BE2C (cell line): ENCODE data around the gene GPD2.

ENCODE experiments used
- DNase-seq: peaks from one replicate; pipeline ENCODE4 v3.0.0-alpha.2; 2020
- H3K27me3 ChIP-seq: fragments of 250-450 bp; sonication (Bioruptor Pico); 2 replicates; pipeline ENCODE4 v1.5.1; 2020; ENCODE audit warnings: mild to moderate bottlenecking
- H3K36me3 ChIP-seq: fragments of 250-450 bp; sonication (Bioruptor Pico); 2 replicates; pipeline ENCODE4 v1.5.1; 2020; ENCODE audit warnings: mild to moderate bottlenecking
- H3K4me1 ChIP-seq: fragments of 250-450 bp; sonication (Bioruptor Pico); 2 replicates; pipeline ENCODE4 v1.5.1; 2020
- H3K4me3 ChIP-seq: 2 replicates; pipeline ENCODE4 v1.5.1; 2011; ENCODE audit warnings: low read depth, low read length
- H3K9me3 ChIP-seq: fragments of 250-450 bp; sonication (Bioruptor Pico); 2 replicates; pipeline ENCODE4 v1.5.1; 2020
- CTCF ChIP-seq: IDR thresholded peaks from 2 replicates; pipeline ENCODE4 v1.5.1; 2012; ENCODE audit warnings: mild to moderate bottlenecking, low read depth, low read length

The GPD2 gene

DNA sequence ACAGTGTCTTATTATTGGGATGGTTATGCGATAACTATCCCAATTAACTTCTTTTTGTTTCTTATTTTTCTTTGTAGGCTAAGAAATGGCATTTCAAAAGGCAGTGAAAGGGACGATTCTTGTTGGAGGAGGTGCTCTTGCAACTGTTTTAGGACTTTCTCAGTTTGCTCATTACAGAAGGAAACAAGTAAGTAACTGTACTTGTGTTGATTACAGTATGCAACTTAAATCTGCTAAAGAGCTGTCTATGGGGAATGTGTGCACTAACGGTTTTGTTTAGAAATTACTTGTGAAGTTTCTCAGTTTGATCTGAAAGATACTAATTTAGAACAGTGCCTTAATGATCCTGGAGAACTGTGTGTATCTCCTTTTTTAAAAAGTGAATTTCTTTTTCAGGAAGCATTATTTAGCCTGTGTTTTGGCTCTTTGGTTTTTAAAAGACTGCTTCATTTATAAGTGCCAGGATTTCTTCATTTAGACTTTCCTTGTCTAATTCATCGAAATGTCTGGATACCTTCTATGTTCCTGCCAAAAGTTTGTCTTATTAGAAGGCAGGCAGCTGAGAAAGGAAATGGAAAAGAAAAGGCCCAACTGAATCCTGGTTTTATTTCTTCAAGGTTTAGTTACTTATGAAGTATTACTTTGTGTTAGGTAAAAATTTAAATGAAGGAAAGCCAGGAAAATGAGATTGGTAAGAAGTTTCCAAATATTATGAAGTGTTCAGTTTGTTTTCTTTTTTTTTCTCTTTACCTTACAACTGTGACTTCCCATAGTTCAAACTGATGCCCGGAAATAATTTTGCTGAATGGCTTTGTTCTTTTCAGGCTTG lies 40.1 kb downstream of the GPD2 start:
- Histone ChIP-seq H3K4me1 (peaks cover 3% of the 10 kb centered on the region; the same call in 1 of the 2 replicates), H3K9me3 (no peaks in the 10 kb centered on the region), H3K36me3 (no peaks in the 10 kb centered on the region), H3K4me3 (no peak overlapping the region), H3K27me3 (no peaks in the 10 kb centered on the region)
- DNase-seq, result no peak
- TF ChIP-seq CTCF, result no peak

GRCh38 chr2:156476850-156477206 lies 40.6 kb downstream of the GPD2 start:
- no peak for TF ChIP-seq CTCF
- H3K27me3 ChIP-seq, result no peaks in the 10 kb centered on the region
- DNase-seq, result no peak
- no peaks in the 10 kb centered on the region for H3K36me3 ChIP-seq
- H3K9me3 ChIP-seq, result no peaks in the 10 kb centered on the region
- H3K4me3 ChIP-seq, result no peak overlapping the region
- H3K4me1 ChIP-seq, result no peaks in the 10 kb centered on the region

DNA sequence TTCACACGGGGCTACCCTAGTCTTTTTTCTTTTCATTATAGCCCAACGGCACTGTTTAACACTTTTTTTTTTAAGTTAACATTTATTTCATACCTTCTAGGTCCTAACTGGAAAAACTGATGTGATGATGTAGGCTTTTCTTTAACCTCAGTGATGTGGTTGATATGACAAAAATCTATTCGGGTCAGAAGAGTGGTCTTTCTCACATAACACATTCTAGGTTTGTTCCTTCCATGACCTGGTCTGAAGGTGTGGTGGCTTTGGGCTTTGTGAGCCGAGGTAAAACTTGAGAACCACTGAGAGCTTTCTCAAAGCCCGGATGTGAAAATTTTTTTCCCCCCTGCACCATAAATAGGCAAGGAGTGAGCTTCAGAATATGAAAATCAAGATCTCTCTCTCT lies 44.2 kb downstream of the GPD2 start:
- Histone ChIP-seq H3K36me3 (no peaks in the 10 kb centered on the region), H3K9me3 (no peaks in the 10 kb centered on the region), H3K4me1 (no peaks in the 10 kb centered on the region), H3K4me3 (no peak overlapping the region), H3K27me3 (no peaks in the 10 kb centered on the region)
- no peak for TF ChIP-seq CTCF
- no peak for DNase-seq

DNA sequence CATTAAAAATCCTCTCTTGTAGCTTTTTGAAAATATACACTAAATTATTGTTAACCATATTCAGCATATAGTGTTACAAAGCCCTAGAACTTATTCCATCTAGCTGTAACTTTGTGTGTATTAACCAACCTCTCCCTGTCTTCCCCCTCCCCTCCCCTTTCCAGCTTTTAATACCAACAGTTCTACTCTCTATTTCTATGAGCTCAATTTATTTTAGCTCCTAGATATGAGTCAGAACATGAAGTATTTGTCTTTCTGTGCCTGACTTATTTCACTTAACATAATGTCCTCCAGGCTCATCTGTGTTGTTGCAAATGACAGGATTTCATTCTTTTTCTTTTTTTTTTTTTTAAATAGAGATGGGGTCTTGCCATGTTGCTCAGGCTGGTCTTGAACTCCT lies 45.1 kb downstream of the GPD2 start:
- DNase-seq, result no peak
- H3K4me1 ChIP-seq, result no peaks in the 10 kb centered on the region
- no peaks in the 10 kb centered on the region for H3K9me3 ChIP-seq
- no peaks in the 10 kb centered on the region for H3K27me3 ChIP-seq
- no peaks in the 10 kb centered on the region for H3K36me3 ChIP-seq
- no peak for TF ChIP-seq CTCF
- H3K4me3 ChIP-seq, result no peak overlapping the region

GRCh38 chr2:156483741-156484173 lies 47.6 kb downstream of the GPD2 start:
- TF ChIP-seq CTCF, result no peak
- no peak for DNase-seq

DNA sequence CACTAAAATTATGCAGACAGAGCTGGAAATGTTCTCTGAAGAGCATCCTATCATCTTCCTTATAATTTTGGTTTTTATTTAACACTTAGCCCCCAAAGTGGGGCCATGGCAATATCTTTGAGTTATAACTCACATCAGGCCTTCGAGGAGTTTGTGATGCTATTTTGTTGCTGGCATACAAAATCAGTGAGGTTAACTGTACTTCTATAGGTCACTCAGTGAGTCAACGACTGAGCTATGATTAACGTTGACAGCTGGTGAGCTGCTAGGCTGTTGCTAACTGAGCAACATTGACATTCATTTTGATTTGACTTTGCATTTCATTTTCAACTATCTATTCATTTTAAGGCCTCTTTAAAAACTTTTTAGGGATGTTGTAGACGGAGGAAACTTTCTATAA lies 50.0 kb downstream of the GPD2 start:
- H3K9me3 ChIP-seq, result no peaks in the 10 kb centered on the region
- H3K4me3 ChIP-seq, result no peak overlapping the region
- no peak for DNase-seq
- H3K4me1 ChIP-seq, result no peaks in the 10 kb centered on the region
- no peak for TF ChIP-seq CTCF
- H3K27me3 ChIP-seq, result no peaks in the 10 kb centered on the region
- no peaks in the 10 kb centered on the region for H3K36me3 ChIP-seq

More at GRCh38 chr2:156483741-156484173, 47.6 kb downstream of the GPD2 start:
- Histone ChIP-seq H3K36me3 (no peaks in the 10 kb centered on the region), H3K27me3 (no peaks in the 10 kb centered on the region), H3K9me3 (no peaks in the 10 kb centered on the region), H3K4me3 (no peak overlapping the region), H3K4me1 (no peaks in the 10 kb centered on the region)
